Measurements from ENCODE around the gene SACS.

Gene SACS

DNA sequence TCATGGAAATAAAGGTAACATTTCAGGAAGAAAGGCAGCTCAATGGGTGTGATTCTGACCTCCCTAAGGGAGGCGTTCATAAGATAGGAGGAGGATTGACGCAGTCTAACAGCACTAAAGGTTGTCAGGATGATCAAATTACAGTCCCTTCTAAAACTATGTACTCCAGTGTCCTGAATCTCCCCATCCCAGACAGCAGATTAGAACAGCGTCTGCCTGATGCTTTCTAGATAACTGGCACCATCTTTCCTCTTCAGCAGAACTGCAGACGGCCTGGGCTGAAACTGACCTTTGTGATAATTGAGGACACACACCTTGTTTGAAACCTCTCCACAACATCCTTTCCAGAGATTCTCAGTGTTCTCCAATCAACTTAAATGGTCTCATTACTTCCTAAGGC is 25.5 kb upstream of the SACS start:
- TF ChIP-seq, protein P1, sequence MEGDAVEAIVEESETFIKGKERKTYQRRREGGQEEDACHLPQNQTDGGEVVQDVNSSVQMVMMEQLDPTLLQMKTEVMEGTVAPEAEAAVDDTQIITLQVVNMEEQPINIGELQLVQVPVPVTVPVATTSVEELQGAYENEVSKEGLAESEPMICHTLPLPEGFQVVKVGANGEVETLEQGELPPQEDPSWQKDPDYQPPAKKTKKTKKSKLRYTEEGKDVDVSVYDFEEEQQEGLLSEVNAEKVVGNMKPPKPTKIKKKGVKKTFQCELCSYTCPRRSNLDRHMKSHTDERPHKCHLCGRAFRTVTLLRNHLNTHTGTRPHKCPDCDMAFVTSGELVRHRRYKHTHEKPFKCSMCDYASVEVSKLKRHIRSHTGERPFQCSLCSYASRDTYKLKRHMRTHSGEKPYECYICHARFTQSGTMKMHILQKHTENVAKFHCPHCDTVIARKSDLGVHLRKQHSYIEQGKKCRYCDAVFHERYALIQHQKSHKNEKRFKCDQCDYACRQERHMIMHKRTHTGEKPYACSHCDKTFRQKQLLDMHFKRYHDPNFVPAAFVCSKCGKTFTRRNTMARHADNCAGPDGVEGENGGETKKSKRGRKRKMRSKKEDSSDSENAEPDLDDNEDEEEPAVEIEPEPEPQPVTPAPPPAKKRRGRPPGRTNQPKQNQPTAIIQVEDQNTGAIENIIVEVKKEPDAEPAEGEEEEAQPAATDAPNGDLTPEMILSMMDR (IDR thresholded peaks at IDR 0.05; ENCODE audit: extremely low read depth, insufficient read depth, missing control alignments), result no peak
- in situ Hi-C loops (cut with MboI; ENCODE audit: low pct_unique_long_range_greater_than_20kb, low sequenced_read_pairs, unreplicated experiment), result no loop called here
- DNase-seq (ENCODE audit: low spot score), result no peak

DNA sequence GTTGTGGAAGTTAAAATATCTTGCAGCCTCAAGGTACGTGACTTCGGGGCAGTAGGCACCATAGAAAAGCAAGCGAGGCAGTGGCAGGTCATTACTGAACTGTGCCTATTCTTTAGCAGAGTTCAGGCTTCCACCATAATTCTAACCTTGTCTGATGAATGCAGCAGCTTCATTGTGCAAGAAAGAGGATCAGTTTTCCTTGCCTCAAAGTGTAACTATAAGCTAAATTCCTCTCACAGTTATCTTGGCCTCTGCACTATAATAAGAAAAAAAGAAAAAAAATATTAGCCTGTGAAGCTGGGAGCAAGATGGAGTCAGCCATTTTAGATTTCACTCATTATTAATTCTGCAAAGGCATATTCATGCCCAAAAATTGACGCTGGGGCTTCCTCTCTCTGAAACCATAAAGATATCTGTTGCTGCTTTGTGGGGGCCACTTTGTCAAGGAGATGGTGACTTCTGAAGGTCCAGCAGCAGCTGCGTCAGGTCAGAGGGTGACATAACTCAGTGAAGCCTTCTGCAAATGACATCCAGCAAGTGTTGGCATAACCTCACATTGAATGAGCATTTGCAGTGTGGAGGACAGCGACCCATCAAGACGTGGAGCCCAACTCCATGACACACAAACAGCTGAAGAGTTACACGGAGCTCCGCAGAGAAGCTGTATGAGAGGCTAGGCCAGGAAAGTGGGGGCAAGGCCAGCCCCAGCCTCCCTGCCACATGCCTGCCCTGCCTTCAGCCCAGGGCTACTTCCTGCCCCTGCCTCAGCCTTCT is 23.1 kb upstream of the SACS start:
- TF ChIP-seq, protein P1 (IDR thresholded peaks at IDR 0.05; ENCODE audit: extremely low read depth, insufficient read depth, missing control alignments), result no peak
- in situ Hi-C loops (cut with MboI; ENCODE audit: low pct_unique_long_range_greater_than_20kb, low sequenced_read_pairs, unreplicated experiment), result no loop called here
- DNase-seq (ENCODE audit: low spot score), result no peak

DNA sequence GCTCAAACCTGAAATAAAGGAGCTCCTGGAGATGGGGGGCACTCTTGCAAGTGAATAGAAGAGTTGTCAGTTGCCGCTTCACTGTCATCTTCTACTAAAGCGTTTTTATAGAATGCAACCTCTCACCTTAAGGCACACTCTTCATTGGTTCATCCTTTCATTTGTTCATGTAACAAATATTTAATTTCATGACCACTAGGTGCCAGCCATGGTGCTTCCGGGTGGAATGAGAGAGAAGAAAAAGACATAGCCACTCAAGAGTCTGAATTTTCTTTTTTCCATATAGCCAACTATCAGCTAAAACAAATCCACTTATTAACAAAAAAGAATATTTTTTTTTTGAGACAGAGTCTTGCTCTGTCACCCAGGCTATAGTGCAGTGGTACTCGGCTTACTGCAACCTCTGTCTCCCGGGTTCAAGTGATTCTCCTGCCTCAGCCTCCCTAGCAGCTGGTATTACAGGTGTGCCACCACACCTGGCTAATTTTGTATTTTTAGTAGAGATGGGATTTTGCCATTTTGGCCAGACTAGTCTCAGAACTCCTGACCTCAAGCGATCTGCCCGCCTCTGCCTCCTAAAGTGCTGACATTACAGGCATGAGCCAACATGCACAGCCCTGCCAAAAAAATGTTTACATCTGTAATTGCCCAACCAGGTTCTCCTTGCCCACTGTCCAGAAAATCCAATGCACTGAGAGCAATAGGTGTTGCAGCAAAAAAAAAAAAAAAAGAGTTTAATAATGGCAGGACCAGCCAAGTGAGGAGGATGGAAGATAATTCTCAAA is 22.1 kb upstream of the SACS start:
- in situ Hi-C loops (cut with MboI; ENCODE audit: low pct_unique_long_range_greater_than_20kb, low sequenced_read_pairs, unreplicated experiment), result no loop called here
- TF ChIP-seq, protein P1 (IDR thresholded peaks at IDR 0.05; ENCODE audit: extremely low read depth, insufficient read depth, missing control alignments), result no peak
- DNase-seq (ENCODE audit: low spot score), result no peak

DNA sequence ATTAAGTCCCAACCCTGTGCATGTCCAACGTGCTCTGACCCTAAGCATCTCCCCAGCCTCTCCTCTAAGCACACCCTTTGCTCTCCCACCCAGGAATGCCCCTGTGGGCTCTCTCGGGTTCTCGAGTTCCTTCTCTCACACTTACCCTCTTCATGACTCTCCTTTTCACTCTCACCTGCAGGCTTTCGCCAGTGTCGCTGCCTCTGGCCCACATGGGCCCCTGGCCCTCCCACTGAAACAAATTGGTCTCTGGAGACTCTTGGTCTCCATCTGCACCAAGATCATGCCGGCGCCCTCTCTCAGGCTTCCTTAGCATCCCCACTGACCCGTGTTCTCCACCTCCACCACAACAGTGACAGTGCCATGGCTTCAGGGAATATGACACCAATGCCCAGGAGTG is 19.6 kb upstream of the SACS start:
- in situ Hi-C loops (cut with MboI; ENCODE audit: low pct_unique_long_range_greater_than_20kb, low sequenced_read_pairs, unreplicated experiment), result no loop called here
- TF ChIP-seq, protein P1 (IDR thresholded peaks at IDR 0.05; ENCODE audit: extremely low read depth, insufficient read depth, missing control alignments), result no peak

DNA sequence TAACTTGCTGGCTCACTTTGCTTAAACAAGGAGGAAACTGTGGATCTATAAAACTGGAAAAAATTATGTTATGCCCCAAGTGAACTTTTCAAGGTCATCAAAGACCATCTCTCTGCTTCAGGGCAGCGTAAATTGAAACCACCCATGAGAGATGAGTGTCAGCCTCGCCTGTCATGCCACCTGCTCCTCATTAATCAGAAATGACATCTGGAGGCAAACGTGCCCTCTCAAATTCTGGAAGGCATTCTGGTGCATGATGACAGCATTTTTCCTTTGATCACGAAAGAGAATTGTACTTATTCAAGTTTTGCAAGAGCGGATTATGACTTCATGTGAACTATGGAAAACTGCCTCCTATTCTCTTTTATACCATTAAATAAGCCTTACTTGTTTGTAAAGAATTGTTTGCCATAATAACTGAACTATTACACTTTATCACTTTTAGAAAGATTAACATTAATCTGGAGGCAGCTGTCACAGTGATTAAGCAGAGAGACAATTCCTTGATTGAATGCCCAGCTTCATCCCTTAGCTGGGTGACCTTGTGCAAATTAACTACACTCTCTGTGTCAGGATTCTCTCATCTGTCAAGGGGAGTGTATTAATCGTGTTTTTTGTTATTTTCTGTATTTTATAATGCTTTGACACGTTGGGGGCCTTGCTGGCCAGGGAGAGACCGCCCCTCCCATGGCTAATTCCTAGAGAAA is 17.0 kb upstream of the SACS start:
- no peak for DNase-seq (ENCODE audit: low spot score)
- TF ChIP-seq, protein P1 (IDR thresholded peaks at IDR 0.05; ENCODE audit: extremely low read depth, insufficient read depth, missing control alignments), result no peak
- in situ Hi-C loops (cut with MboI; ENCODE audit: low pct_unique_long_range_greater_than_20kb, low sequenced_read_pairs, unreplicated experiment), result no loop called here

More for the DNA sequence above, 19.6 kb upstream of the SACS start:
- DNase-seq (ENCODE audit: low spot score), result no peak

DNA sequence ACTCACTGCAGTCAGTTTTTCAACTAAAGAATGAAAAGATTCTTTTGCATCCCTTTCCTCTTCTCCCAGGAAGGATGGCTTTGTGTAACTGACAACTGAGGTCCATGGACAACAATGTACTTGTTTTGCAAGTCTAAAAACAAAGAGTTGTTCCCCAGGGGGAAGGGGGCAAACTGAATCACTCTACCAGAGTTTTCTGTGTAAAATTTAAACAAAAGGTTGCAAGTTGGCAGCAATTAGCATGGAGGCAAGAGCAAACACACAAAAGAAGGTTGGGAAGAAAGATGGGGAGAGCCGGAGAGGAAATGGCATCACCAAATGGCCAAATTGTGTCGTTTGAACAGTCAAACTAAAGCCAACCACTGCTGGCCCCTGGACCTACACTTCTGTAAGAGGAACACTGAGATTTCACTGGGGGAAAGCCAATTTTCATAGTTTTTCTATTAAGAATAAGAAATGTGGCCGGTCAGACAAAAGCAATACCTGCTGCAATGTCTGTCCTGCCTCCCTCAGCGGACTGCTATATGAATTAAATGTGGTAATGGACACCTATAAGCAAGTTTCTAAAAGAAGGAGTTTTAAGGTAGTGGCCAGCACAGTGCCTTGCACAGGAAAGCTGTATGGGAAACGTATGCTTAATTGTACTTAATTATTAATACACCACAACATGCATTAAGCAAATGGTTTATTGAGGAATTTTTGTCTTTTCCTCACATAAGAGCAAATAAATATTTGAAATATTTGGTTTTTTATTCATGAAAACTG is 16.1 kb upstream of the SACS start:
- in situ Hi-C loops (cut with MboI; ENCODE audit: low pct_unique_long_range_greater_than_20kb, low sequenced_read_pairs, unreplicated experiment), result no loop called here
- DNase-seq (ENCODE audit: low spot score), result no peak
- TF ChIP-seq, protein P1 (IDR thresholded peaks at IDR 0.05; ENCODE audit: extremely low read depth, insufficient read depth, missing control alignments), result no peak

All from GM13977 (cell line).